HuH-7.5 (cell line): ENCODE results near the gene SIPA1L3.

Experiments
- DNase-seq: peaks from one replicate; pipeline ENCODE4 v3.0.0; 2011; ENCODE audit warnings: low spot score

The SIPA1L3 gene

GRCh38 chr19:37999309-38000213 lies 92.6 kb downstream of the SIPA1L3 start:
- DNase-seq = no peak

- DNase-seq = no peak
Observed at GRCh38 chr19:38001158-38001781, 94.3 kb downstream of the SIPA1L3 start.

- no peak for DNase-seq
Observed at GRCh38 chr19:38003438-38004185, 96.6 kb downstream of the SIPA1L3 start.

- no peak for DNase-seq
Observed at GRCh38 chr19:38004186-38004520, 97.1 kb downstream of the SIPA1L3 start.

- DNase-seq = no peak
Observed at GRCh38 chr19:38004521-38005223, 97.7 kb downstream of the SIPA1L3 start.

GRCh38 chr19:38005224-38005614 lies 98.2 kb downstream of the SIPA1L3 start:
- no peak for DNase-seq

- no peak for DNase-seq
Observed at GRCh38 chr19:38006361-38007045, 99.5 kb downstream of the SIPA1L3 start.

GRCh38 chr19:38009650-38010242 lies 102.7 kb downstream of the SIPA1L3 start:
- no peak for DNase-seq

- DNase-seq = no peak
Observed at GRCh38 chr19:38011426-38011825, 104.4 kb downstream of the SIPA1L3 start.

- no peak for DNase-seq
Observed at GRCh38 chr19:38012290-38012689, 105.3 kb downstream of the SIPA1L3 start.

GRCh38 chr19:38012944-38013343 lies 105.9 kb downstream of the SIPA1L3 start:
- DNase-seq = no peak

- no peak for DNase-seq
Observed at GRCh38 chr19:38013913-38014580, 107.0 kb downstream of the SIPA1L3 start.

GRCh38 chr19:38015216-38015615 lies 108.2 kb downstream of the SIPA1L3 start:
- no peak for DNase-seq

- no peak for DNase-seq
Observed at GRCh38 chr19:38015761-38016160, 108.8 kb downstream of the SIPA1L3 start.

- DNase-seq = no peak
Observed at GRCh38 chr19:38017401-38018151, 110.6 kb downstream of the SIPA1L3 start.

GRCh38 chr19:38018694-38019395 lies 111.8 kb downstream of the SIPA1L3 start:
- no peak for DNase-seq

GRCh38 chr19:38019396-38019724 lies 112.4 kb downstream of the SIPA1L3 start:
- DNase-seq = no peak

- no peak for DNase-seq
Observed at GRCh38 chr19:38020311-38020710, 113.3 kb downstream of the SIPA1L3 start.

GRCh38 chr19:38021352-38021751 lies 114.3 kb downstream of the SIPA1L3 start:
- no peak for DNase-seq
